Umbilical cord (tissue), 1 donor: ENCODE data around the gene CDC7. TPM values are rescaled to one million over a fixed set of nuclear protein-coding genes. Genes with fewer than 3 reads are reported as not detected.

ENCODE experiments used
- total RNA-seq: library from RNA; depleted of rRNA; stranded (reverse); fragments of >200 nt; gene quantifications from one replicate; pipeline ENCODE4 v1.2.3, GENCODE V29; 2014; ENCODE audit warnings: low replicate concordance; ENCODE audit not compliant: insufficient read depth

CDC7 gene
- total RNA-seq, 1 donor from 2014 or later = 2.4 TPM

Other genes with a start within 250 kb of the CDC7 start
- gene HFM1, start 96.0 kb upstream of the CDC7 start, total RNA-seq = 1.7 TPM